CD4-positive, alpha-beta T cell treated with Interferon gamma for 1 hour (primary cell): ENCODE data around the gene KCNG1.
"Not testable (repeated sequence)": the region's sequence is repeated elsewhere in the genome, so short reads cannot be mapped to it uniquely, and the experiment has no call there.

Experiments used
- DNase-seq: peaks from one replicate; pipeline ENCODE4 v3.0.0-alpha.2; 2020

KCNG1 gene

GRCh38 chr20:51022803-51023616 lies at the start of gene KCNG1:
TSS of gene KCNG1 (minus strand) at chr20:51023107. CDS start at chr20:51010338, 12,769 bp downstream.
- peak; percentile 33 for DNase-seq

DNA sequence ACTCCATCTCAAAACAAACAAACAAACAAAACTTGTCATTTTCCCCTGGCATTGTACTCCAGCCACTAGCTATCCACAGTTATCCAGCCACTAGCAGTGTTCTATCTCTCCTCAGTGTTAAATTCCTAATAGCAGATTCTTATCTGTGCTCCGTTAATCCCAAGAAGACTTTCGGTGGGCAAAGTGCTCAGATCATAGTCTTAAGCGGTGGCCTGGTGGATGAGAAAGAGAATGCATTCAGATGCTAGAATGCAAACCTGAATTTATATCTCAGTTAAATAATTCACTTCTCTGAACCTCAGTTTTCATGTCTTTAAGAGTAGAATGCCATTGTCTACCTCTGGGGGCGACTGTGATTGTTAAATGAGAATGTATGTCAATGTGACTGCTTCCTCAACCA lies 47.7 kb upstream of the KCNG1 start:
- no peak for DNase-seq

GRCh38 chr20:51067792-51068191 lies 44.9 kb upstream of the KCNG1 start:
- DNase-seq = no peak

GRCh38 chr20:51065615-51066014 lies 42.7 kb upstream of the KCNG1 start:
- no peak for DNase-seq

DNA sequence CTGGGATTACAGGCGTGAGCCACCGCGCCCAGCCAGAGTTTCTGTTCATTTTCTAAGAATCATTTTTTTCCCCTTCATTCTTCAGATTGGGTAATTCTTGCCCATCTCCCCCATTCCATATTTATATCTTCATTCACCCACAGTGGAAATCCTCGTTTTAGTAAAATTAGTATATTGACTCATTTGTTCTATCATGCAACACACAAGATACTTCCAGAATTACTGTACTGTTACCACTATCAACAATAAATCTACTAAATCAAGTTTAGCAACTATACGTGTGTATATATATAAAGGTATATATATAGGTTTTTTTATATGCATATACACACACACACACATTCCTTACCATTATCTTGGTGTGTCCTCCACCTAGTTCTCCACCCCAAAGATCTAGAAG lies 41.2 kb upstream of the KCNG1 start:
- no peak for DNase-seq

GRCh38 chr20:51062065-51062464 lies 39.2 kb upstream of the KCNG1 start:
- DNase-seq = no peak

DNA sequence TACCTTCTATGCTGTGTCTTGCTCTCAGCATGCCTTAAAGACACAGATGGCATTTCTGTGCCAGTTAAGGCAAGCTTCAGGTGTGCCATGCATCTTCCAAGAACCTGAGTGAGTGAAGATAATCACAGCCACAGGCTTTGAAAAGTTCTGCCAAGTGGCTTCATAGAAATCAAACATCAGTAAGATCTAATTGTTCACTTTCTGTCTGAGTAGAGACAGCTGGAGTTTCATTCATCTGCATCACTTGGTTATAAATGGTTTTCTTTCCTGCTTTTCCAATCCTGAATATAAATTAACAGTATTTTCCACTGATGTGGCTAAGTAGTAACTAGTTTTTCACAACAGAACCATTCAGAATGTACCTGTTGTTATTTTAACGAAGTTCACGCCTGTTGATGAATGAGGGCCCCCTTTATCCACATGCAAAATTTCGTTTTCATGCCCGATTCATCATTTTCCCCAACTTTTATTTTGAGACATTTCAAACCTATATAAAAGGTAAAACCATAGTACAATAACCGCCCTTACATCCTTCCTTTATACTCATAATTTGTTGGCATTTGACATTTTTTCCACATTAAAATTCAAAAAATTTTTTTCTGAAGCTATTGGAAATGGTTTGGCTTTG lies 38.6 kb upstream of the KCNG1 start:
- DNase-seq = no peak

GRCh38 chr20:51060301-51060700 lies 37.4 kb upstream of the KCNG1 start:
- DNase-seq = no peak

DNA sequence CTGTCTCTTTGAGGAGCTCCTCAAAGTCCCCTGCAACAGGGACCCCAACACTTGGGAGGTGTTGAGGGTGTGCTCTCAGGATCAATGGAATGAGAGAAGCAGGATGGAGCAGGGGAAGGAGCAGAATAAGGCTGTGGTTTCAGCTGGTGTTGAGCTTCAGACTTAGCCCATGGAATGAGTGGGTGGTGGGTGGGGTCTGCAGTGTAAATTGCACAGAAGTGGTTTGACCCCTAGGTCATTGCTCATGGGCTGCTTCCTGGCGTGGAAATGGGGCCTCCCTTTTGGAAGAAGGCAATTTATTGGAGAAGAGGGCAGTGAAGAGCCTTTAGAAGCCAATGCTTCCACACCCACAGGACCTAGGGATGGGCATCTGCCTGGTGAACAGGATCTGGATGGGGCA lies 37.0 kb upstream of the KCNG1 start:
- DNase-seq = no peak

DNA sequence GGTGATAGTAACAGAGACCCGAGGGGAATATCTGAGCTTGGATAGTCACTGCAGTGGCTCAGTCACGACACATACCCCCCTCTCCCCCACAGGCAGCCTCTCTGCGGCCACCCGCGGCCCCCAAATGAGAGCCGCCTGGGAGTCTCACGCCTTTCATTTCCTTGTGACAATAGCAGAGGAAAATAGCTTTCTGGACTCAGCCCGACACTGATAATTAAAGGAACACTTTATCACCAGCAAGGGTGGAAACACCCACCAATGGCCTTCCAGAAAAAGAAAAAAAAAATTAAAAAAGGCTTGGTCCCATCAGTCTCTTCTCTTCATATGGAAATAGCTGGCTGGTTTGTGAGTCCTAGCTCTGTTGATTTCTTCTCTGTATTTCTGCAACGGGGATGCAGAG lies 35.1 kb upstream of the KCNG1 start:
- no peak for DNase-seq

DNA sequence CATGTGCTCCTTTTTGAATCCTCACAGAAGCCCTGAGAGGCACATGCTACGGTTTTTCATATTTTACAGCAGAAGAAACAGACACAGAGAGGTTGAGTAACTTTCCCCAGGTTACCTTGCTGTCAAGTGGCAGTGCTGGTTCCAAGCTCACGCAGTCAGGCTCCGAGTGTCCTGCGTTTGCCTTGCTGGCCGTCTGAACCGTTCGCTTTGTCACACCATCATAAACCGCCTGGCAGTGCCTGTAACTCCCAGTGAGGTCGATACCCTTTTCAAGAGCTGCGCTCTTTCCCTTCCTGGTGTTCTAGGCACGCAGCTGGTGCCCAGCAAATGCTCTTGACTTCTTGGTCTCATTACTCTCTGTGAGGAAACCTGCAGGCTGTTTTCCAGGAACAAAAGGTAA lies 31.3 kb upstream of the KCNG1 start:
- no peak for DNase-seq

- no peak for DNase-seq
These were observed 27.7 kb upstream of the KCNG1 start for GRCh38 chr20:51050531-51051075.

- DNase-seq = no peak
These were observed 23.4 kb upstream of the KCNG1 start for GRCh38 chr20:51046021-51046985.

GRCh38 chr20:51045492-51045891 lies 22.6 kb upstream of the KCNG1 start:
- not testable (repeated sequence) for DNase-seq

DNA sequence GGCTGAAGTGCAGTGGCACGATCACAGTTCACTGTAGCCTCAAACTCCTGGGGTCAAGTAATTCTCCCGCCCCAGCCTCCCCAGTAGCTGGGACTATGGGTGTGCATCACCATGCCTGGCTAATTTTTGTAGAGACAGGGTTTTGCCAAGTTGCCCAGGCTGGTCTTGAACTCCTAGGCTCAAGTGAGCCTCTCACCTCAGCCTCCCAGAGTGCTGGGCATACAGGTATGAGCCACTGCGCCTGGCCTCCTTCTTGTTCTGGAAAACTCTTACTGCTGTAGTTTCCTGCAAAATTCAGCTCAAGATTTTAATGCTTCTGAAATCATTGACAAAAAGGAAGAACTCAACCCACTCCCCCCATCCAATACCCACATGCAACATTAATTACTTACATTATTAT lies 21.9 kb upstream of the KCNG1 start:
- DNase-seq = no peak

- no peak for DNase-seq
These were observed 20.9 kb upstream of the KCNG1 start for GRCh38 chr20:51043811-51044210.

- DNase-seq = no peak
These were observed 19.8 kb upstream of the KCNG1 start for GRCh38 chr20:51042657-51043247.

- DNase-seq = no peak
These were observed 19.2 kb upstream of the KCNG1 start for GRCh38 chr20:51042064-51042463.

GRCh38 chr20:51037532-51038115 lies 14.7 kb upstream of the KCNG1 start:
- DNase-seq = no peak

DNA sequence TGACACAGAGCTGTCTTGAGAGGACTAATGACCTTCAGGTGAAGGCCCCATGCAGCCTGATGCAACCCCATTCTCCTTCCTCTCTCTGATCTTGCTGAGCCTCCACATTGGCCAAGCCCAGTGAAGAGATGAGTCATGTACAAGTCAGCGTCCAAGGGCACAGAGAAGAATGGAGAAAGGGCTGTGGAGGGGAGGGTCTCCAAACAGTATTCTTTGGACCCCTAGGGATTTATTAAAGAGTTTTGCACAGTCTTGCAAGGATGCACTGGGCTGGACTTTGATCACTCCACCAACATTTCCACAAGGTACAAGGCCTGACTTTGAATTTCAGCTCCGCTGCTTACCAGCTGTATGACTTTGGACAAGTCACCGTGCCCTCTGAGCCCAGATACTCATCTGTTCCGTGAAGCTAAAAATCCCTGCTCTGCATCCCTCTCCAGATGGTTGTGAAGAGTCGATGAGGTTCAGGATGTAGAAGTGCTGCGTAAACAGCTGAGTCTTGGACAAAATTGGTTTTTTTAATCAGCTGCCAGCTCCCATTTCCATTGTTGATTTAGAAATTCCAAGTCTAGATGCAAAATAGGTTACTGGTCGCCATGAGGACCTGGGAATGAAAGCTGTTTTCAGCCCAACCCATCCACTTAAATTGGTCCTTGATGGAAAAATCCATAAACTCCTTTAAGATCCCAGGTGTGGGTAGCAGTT lies 14.1 kb upstream of the KCNG1 start:
- no peak for DNase-seq

- no peak for DNase-seq
These were observed 13.3 kb upstream of the KCNG1 start for GRCh38 chr20:51036226-51036625.
